KMS-11 (cell line): ENCODE results near the gene CFAP161.

Experiments
- H2AFZ ChIP-seq: fragments of 200-600 bp; sonication (generic); 2 replicates; pipeline ENCODE4 v1.6.1; 2016; ENCODE audit warnings: antibody characterized with exemption, mixed run types, low read depth
- H3K27ac ChIP-seq: fragments of 200-600 bp; sonication (generic); 2 replicates; pipeline ENCODE4 v1.6.1; 2016; ENCODE audit warnings: mild to moderate bottlenecking, mixed run types
- H3K27me3 ChIP-seq: fragments of 200-600 bp; sonication (generic); 2 replicates; pipeline ENCODE4 v1.6.1; 2017; ENCODE audit warnings: mild to moderate bottlenecking, low read depth, mixed run types, moderate library complexity; ENCODE audit not compliant: insufficient read depth
- H3K36me3 ChIP-seq: fragments of 200-600 bp; sonication (generic); 2 replicates; pipeline ENCODE4 v1.6.1; 2017; ENCODE audit warnings: mild to moderate bottlenecking, mixed run types; ENCODE audit not compliant: insufficient read depth
- H3K4me1 ChIP-seq: fragments of 200-600 bp; sonication (generic); 2 replicates; pipeline ENCODE4 v1.6.1; 2016; ENCODE audit warnings: mild to moderate bottlenecking, low read depth, mixed run types; ENCODE audit not compliant: poor library complexity, severe bottlenecking
- H3K4me2 ChIP-seq: fragments of 200-600 bp; sonication (generic); 2 replicates; pipeline ENCODE4 v1.7.0; 2016; ENCODE audit warnings: mild to moderate bottlenecking, mixed run types
- H3K4me3 ChIP-seq: fragments of 200-600 bp; sonication (generic); IDR thresholded peaks from 2 replicates; pipeline ENCODE4 v1.6.1; 2017; ENCODE audit warnings: low read depth, low read length, mixed read lengths; ENCODE audit not compliant: insufficient read depth
- H3K79me2 ChIP-seq: fragments of 200-600 bp; sonication (generic); 2 replicates; pipeline ENCODE4 v1.6.1; 2016; ENCODE audit warnings: low read depth, mixed run types; ENCODE audit not compliant: insufficient read depth
- H3K9ac ChIP-seq: fragments of 200-600 bp; sonication (generic); 2 replicates; pipeline ENCODE4 v1.6.1; 2016; ENCODE audit warnings: mild to moderate bottlenecking, mixed run types
- H4K20me1 ChIP-seq: fragments of 200-600 bp; sonication (generic); 2 replicates; pipeline ENCODE4 v1.6.1; 2016; ENCODE audit warnings: mild to moderate bottlenecking, mixed run types; ENCODE audit not compliant: insufficient read depth
- TF ChIP-seq, protein P1 (sequence below): fragments of 200-600 bp; sonication (generic); conservative IDR thresholded peaks from 2 replicates; pipeline ENCODE4 v1.6.1; 2017; ENCODE audit warnings: low read depth, mild to moderate bottlenecking, antibody characterized with exemption, low read length, moderate library complexity, mixed read lengths

Gene CFAP161

DNA sequence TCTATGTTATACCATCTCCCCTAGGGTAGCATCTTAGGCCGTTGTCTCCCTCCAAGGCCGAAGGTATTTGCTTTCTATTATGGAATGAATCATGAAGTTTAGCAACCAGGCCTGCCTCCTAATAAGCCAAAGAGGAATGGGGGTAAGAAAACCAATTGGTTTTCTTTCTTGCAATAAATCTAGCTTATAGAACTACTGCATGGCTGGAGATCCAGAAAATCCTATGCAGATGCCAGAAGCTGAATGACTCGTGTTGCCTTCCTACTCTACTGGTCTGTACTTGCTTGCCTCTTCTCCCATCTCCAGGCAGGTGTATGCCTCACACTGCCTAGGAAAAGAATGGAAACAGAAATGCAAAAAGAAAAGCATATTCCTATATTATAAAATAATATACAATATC, 31.5 kb downstream of the CFAP161 start:
- H3K4me3 ChIP-seq, result no peak overlapping the region
- no peak overlapping the region for H3K9ac ChIP-seq
- no peaks in the 10 kb centered on the region for H3K4me1 ChIP-seq
- TF ChIP-seq, protein P1, sequence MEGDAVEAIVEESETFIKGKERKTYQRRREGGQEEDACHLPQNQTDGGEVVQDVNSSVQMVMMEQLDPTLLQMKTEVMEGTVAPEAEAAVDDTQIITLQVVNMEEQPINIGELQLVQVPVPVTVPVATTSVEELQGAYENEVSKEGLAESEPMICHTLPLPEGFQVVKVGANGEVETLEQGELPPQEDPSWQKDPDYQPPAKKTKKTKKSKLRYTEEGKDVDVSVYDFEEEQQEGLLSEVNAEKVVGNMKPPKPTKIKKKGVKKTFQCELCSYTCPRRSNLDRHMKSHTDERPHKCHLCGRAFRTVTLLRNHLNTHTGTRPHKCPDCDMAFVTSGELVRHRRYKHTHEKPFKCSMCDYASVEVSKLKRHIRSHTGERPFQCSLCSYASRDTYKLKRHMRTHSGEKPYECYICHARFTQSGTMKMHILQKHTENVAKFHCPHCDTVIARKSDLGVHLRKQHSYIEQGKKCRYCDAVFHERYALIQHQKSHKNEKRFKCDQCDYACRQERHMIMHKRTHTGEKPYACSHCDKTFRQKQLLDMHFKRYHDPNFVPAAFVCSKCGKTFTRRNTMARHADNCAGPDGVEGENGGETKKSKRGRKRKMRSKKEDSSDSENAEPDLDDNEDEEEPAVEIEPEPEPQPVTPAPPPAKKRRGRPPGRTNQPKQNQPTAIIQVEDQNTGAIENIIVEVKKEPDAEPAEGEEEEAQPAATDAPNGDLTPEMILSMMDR, result no peak
- no peak overlapping the region for H3K4me2 ChIP-seq
- H3K79me2 ChIP-seq, result no peaks in the 10 kb centered on the region
- no peaks in the 10 kb centered on the region for H4K20me1 ChIP-seq
- H3K27ac ChIP-seq, result no peak overlapping the region
- no peaks in the 10 kb centered on the region for H3K36me3 ChIP-seq
- H2AFZ ChIP-seq, result no peak overlapping the region
- H3K27me3 ChIP-seq, result no peaks in the 10 kb centered on the region

DNA sequence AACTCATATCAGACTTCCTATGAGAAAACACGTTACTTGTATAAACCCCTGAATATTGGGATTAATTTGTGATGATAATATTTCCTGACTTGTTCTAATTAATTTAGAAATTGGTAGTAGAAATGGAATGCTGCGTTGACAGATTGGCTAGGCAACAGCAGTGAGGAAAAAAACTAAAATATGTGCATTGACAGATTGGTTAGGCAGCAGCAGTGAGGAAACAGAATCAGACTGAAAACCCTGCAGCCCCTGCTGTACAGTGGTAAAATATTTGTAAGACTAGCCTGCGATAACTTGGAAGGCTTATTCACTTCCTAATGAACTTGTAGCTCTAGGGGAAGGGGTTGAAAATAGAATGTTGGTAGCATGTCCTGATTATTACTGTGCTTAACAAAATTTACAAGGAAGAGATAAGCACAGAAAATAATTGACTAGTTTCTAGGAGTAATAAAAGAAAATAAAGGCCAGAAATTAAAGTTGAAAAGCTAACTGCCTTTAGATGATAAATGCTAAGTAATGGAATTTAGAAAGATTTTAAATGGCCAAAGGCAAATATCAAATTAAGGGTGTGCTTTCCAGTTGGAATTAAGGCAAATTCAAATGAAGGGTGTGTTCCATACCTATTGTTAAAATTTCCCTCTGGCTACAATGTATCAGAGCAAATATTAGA, 32.7 kb downstream of the CFAP161 start:
- no peaks in the 10 kb centered on the region for H3K36me3 ChIP-seq
- no peak overlapping the region for H3K4me3 ChIP-seq
- no peak overlapping the region for H3K4me2 ChIP-seq
- H3K27me3 ChIP-seq, result no peaks in the 10 kb centered on the region
- no peak overlapping the region for H2AFZ ChIP-seq
- no peaks in the 10 kb centered on the region for H3K4me1 ChIP-seq
- no peaks in the 10 kb centered on the region for H3K79me2 ChIP-seq
- no peak overlapping the region for H3K9ac ChIP-seq
- TF ChIP-seq, protein P1, result no peak
- no peak overlapping the region for H3K27ac ChIP-seq
- no peaks in the 10 kb centered on the region for H4K20me1 ChIP-seq

DNA sequence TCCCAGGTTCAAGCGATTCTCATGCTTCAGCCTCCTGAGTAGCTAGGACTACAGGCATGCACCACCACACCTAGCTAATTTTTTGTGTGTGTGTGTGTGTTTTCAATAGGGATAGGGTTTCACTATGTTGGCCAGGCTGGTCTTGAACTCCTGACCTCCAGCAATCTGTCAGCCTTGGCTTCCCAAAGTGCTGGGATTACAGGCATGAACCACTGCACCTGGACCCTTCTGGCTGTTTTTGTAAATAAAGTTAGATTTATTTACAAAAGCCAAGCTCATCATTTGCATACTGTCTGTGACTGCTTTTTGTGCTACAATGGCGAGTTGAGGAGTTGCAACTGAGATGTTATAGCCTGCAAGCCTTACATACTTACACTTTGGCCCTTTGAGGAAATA, 34.1 kb downstream of the CFAP161 start:
- H3K27me3 ChIP-seq, result no peaks in the 10 kb centered on the region
- H4K20me1 ChIP-seq, result no peaks in the 10 kb centered on the region
- no peak overlapping the region for H3K9ac ChIP-seq
- no peaks in the 10 kb centered on the region for H3K79me2 ChIP-seq
- H3K4me2 ChIP-seq, result no peak overlapping the region
- H3K4me3 ChIP-seq, result no peak overlapping the region
- TF ChIP-seq, protein P1, result no peak
- no peaks in the 10 kb centered on the region for H3K36me3 ChIP-seq
- H3K27ac ChIP-seq, result no peak overlapping the region
- no peaks in the 10 kb centered on the region for H3K4me1 ChIP-seq
- H2AFZ ChIP-seq, result no peak overlapping the region

DNA sequence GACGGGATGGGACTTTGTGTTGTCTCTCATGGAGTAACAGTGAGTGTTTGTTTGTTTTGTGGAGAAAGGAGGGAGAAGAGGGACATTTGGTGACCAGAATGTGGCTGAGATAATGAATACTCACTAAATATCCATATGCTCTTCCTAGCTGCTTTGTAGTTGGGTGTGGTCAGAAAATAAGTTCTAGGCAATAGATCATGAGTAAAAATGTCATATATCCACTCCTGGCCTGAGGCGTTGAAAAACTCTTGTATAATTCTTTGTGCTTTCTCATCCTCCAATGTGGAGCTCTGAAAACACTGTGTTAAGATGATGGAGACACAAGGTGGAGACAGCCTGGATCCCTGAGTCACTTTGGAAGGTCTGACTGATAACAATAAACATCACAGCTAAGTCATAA, 34.6 kb downstream of the CFAP161 start:
- no peak overlapping the region for H3K9ac ChIP-seq
- no peak overlapping the region for H3K4me3 ChIP-seq
- no peaks in the 10 kb centered on the region for H3K36me3 ChIP-seq
- no peaks in the 10 kb centered on the region for H3K27me3 ChIP-seq
- TF ChIP-seq, protein P1, result no peak
- H3K79me2 ChIP-seq, result no peaks in the 10 kb centered on the region
- no peak overlapping the region for H3K27ac ChIP-seq
- H4K20me1 ChIP-seq, result no peaks in the 10 kb centered on the region
- H2AFZ ChIP-seq, result no peak overlapping the region
- no peak overlapping the region for H3K4me2 ChIP-seq
- no peaks in the 10 kb centered on the region for H3K4me1 ChIP-seq
